Thyroid gland (tissue), 4 donors: ENCODE results near the gene FNDC5.

ENCODE experiments used
- POLR2A ChIP-seq, 2 donors: fragments of 450-650 bp; IDR thresholded peaks; one replicate each; pipeline ENCODE4 v1.6.1; 2017; ENCODE audit warnings: antibody characterized with exemption in 2 of 2, mild to moderate bottlenecking in 2 of 2, moderate library complexity in 1 of 2
- TF ChIP-seq, protein P1 (sequence below), 6 experiments: fragments of 200-600 bp in 3 of 6; fragments of 450-650 bp in 3 of 6; sonication (generic) in 3 of 6; IDR thresholded peaks; one replicate each; pipeline ENCODE4 v1.5.1; 2016 to 2019; ENCODE audit warnings: antibody characterized with exemption in 6 of 6, mild to moderate bottlenecking in 2 of 6, inconsistent platforms in 1 of 6, moderate library complexity in 1 of 6

DNA sequence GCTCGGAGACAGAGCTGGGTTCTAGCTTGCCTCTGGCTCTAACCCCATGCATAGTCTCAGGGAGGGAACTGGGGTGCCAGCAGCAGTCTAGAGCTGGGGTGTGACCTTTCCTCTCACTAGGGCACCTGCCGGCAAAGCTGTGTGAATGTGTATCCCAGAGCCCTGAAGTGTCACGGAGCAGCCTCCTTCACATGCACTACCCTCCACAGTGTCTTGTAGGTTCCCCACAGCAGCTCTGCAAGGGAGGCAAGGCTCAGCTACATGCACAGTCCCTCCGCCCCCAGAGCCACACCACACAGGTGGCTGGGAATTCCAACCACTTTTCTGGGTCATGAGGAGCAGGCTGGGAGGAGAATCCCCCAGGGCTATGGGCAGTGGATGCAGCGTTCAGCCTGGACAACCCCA, 7.9 kb upstream of the FNDC5 start:
- TF ChIP-seq POLR2A (IDR thresholded peaks at IDR 0.05): no peak
- TF ChIP-seq, protein P1, sequence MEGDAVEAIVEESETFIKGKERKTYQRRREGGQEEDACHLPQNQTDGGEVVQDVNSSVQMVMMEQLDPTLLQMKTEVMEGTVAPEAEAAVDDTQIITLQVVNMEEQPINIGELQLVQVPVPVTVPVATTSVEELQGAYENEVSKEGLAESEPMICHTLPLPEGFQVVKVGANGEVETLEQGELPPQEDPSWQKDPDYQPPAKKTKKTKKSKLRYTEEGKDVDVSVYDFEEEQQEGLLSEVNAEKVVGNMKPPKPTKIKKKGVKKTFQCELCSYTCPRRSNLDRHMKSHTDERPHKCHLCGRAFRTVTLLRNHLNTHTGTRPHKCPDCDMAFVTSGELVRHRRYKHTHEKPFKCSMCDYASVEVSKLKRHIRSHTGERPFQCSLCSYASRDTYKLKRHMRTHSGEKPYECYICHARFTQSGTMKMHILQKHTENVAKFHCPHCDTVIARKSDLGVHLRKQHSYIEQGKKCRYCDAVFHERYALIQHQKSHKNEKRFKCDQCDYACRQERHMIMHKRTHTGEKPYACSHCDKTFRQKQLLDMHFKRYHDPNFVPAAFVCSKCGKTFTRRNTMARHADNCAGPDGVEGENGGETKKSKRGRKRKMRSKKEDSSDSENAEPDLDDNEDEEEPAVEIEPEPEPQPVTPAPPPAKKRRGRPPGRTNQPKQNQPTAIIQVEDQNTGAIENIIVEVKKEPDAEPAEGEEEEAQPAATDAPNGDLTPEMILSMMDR (IDR thresholded peaks at IDR 0.05): no peak
